Raji (cell line): ENCODE results near the gene NAA15.
A peak's percentile ranks its signal among the peaks of the same experiment; 100 is the strongest.

ENCODE experiments used
- POLR2A ChIP-seq: IDR thresholded peaks from 2 replicates; pipeline ENCODE4 v1.6.1; 2011; ENCODE audit warnings: low read depth, low read length, control low read depth; ENCODE audit not compliant: insufficient read depth

Gene NAA15

DNA sequence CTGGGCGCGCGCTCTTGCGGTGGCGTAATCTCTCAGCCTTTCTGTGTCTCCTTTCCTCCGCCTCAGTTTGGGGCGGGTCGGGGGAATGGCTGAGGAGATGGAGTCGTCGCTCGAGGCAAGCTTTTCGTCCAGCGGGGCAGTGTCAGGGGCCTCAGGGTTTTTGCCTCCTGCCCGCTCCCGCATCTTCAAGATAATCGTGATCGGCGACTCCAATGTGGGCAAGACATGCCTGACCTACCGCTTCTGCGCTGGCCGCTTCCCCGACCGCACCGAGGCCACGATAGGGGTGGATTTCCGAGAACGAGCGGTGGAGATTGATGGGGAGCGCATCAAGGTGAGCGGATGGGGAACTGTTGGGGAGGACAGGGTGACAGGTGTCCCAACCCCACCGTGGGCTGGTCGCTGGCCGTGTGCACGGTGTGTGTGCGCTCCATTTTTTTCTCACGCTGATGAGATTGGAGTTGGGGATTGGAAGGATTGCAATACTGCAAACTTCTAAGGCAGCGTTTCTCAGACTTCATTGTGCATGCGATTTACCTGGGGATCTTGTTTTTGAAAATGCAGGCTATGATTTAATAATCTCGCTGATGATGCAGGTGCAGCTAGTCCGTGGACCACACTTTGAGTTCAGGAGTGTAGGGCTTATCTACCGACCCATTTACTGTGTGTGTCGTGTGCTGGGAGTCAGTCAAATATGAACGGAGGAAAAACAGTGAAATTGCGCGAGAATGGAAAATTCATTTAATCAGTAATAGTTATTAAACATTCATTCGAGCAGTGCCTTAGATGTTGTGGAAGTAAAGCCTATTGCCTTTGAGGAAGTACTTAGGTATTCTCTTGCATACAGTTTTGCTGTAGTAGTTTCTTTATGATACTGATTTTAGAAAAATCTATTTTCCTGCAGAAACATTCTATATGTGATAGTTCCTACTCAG lies 153.1 kb downstream of the NAA15 start, which contains the start of gene RAB33B:
Gene RAB33B (plus strand): TSS at position 11 of the 935 bp plus-strand sequence. CDS start 75 bp downstream, at position 86.
- peak; percentile 10 for TF ChIP-seq POLR2A

DNA sequence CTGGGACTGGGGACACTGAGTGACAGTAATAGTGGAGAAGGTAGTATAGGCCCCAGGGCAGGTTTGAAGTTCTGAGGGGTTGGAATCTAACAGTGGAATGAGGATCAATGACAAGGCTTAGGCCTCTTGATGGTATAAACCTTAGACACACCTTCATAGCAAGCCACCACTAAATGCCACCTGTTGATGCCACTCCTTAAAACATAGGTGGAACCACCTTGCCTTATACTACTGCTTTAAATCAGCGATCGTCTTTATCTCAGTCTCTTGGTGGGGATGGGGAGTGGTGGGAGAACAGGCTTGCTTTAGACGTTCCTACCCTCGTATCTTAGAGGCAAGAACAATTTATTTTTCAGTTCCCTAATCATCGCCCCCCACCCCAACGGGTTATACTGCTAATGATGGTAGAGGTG lies 153.8 kb downstream of the NAA15 start:
- TF ChIP-seq POLR2A: no peak

DNA sequence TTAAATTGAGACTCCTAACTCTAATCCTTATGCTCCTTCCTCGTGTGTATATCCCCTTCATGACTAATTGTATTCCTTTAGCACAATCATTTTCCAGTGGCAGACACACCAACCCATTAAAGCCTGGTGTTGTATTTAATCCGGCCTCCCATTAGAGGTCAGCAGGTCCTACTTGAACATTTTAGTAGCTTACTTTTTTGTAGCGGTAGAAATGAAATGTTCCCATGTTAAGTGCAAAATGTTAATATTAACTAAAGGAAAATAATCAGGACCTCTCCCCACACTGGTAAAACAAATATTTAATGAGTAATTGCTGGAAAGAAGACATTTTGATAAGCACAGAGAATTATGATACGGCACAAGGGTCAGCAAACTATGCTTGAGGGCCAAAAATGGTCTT lies 156.0 kb downstream of the NAA15 start:
- TF ChIP-seq POLR2A: no peak

DNA sequence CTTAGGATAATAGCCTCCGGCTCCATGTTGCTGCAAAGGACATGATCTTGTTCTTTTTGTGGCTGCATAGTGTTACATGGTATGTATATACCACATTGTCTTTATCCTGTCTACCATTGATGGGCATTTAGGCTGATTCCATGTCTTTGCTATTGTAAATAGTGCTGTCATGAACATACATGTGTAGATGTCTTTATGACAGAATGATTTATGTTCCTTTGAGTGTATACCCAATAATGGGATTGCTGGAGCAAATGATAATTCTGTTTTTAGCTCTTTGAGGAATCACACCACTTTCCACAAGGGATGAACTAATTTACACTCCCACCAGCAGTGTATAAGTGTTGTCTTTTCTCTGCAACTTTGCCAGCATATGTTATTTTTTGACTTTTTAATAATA lies 157.2 kb downstream of the NAA15 start:
- no peak for TF ChIP-seq POLR2A

DNA sequence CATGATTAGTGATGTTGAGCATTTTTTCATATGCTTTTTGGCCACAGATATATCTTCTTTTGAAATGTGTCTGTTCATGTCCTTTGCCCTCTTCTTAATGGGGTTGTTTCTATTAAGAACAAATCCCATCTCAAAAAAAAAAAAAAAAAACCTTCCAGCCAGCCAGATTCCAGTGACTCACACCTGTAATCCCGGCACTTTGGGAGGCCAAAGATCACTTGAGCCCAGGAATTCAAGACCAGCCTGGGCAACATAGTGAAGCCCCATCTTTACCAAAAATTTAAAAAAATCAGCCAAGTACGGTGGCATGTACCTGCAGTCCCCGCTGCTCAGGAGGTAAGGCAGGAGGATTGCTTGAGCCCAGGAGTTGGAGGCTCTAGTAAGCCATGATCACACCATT lies 157.7 kb downstream of the NAA15 start:
- TF ChIP-seq POLR2A: no peak

DNA sequence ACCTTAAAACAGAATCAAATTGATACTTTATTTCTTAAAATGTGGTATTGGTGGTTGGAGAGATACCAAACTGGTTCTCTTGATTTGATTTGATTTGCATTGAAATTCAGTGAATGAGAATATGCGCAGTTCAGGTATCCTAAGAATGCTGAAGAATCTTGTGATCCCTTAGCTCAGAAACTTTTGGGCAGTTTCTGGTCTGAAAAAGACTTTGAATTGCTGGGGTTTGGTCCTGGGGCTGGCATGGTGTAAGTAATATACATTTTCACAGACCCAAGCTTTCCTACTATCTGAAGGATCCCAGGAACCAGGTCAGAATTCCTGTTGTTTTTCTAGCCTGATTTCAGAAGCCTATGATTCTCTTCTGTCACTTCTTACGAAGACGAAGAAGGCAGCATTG lies 159.3 kb downstream of the NAA15 start:
- TF ChIP-seq POLR2A: no peak

DNA sequence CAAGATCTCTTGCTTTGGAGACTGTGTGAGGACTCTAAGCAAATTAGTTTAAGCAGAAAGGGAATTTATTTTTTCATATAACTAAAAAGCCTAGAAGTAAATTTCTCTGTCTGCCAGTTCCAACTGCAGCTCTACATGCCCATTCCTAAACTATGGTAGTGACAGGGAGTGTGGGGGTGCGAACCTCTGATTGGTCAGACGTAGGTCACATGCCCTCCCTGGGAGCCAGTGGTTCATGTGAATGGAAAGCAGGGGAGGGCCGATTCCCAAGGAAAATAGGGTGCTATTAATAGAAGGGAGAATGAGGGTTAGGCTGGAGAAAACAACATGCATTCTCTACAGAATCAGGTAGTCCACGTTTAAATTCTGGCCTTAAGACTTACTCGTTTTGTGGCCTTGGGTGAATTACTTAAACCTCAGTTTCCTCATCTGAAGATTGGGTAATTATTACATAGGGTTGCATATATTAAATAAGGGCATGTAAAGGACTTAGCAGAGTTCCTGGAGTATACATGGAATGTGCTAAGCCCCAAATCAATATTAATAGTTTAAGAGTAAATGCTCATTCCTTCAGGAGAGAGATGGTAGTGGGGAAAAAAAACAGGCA lies 159.8 kb downstream of the NAA15 start:
- TF ChIP-seq POLR2A: no peak

DNA sequence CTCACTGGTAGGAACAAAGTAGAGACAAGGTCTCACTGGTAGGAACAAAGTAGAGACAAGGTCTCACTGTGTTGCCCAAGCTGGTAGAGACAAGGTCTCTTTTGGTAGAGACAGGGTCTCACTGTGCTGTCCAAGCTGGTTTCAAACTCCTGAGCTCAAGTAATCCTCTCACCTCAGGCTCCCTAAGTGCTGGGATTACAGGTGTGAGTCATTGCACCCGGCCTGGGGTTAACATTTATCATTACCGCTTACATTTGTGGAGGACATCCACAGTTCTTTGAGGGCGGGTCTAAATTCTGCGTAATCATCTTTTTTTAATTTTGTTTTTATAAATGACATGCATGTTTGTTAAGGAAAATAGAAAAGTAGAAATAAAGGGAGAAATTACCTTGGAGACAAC lies 164.6 kb downstream of the NAA15 start:
- TF ChIP-seq POLR2A: no peak

DNA sequence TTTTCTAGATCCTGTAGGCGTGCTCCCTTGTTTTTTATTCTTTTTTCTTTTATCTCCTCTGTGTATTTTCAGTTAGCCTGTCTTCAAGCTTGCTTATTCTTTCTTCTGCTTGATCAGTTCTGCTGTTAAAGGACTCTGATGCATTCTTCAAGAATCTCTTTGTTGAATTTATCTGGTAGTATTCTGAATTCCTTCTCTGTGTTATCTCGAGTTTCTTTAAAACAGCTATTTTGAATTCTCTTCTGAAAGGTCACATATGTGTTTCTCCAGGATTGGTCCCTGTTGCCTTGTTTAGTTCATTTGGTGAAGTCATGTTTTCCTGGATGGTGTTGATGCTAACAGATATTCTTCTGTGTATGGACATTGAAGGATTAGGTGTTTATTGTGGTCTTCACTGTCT lies 167.9 kb downstream of the NAA15 start:
- TF ChIP-seq POLR2A: no peak
